MM.1S (cell line): Measurements from ENCODE around the gene RGS12.

Experiments used
- DNase-seq: peaks from one replicate; pipeline ENCODE4 v3.0.0-alpha.2; 2015
- H2AFZ ChIP-seq: fragments of 300-600 bp; sonication (generic); 2 replicates; pipeline ENCODE4 v1.6.0; 2016; ENCODE audit warnings: antibody characterized with exemption, low read length
- H3F3A ChIP-seq: fragments of 300-600 bp; sonication (generic); 2 replicates; pipeline ENCODE4 v1.6.1; 2016; ENCODE audit warnings: mild to moderate bottlenecking, antibody characterized with exemption, low read length, moderate library complexity, mixed read lengths; ENCODE audit not compliant: insufficient read depth
- H3K27ac ChIP-seq: fragments of 300-600 bp; sonication (generic); 2 replicates; pipeline ENCODE4 v1.5.1; 2016; ENCODE audit warnings: mild to moderate bottlenecking, low read length
- H3K27me3 ChIP-seq: fragments of 300-600 bp; sonication (generic); replicated peaks from 2 replicates; pipeline ENCODE4 v1.6.0; 2016; ENCODE audit warnings: low read length; ENCODE audit not compliant: insufficient read depth
- H3K36me3 ChIP-seq: fragments of 300-600 bp; sonication (generic); replicated peaks from 2 replicates; pipeline ENCODE4 v1.6.1; 2016; ENCODE audit warnings: mild to moderate bottlenecking, low read length, mixed read lengths; ENCODE audit not compliant: insufficient read depth
- H3K4me1 ChIP-seq: fragments of 300-600 bp; sonication (generic); 2 replicates; pipeline ENCODE4 v1.6.1; 2016; ENCODE audit warnings: low read length, mixed read lengths
- H3K4me2 ChIP-seq: fragments of 300-600 bp; sonication (generic); 2 replicates; pipeline ENCODE4 v1.6.0; 2016; ENCODE audit warnings: low read depth, low read length
- H3K4me3 ChIP-seq: fragments of 300-600 bp; sonication (generic); 2 replicates; pipeline ENCODE4 v1.5.1; 2016; ENCODE audit warnings: low read length, mixed read lengths
- H3K79me2 ChIP-seq: fragments of 300-600 bp; sonication (generic); 2 replicates; pipeline ENCODE4 v1.6.1; 2016; ENCODE audit warnings: mixed run types, low read length, mixed read lengths
- H3K9ac ChIP-seq: fragments of 300-600 bp; sonication (generic); 2 replicates; pipeline ENCODE4 v1.6.1; 2016; ENCODE audit warnings: low read length, mixed read lengths
- H3K9me2 ChIP-seq: fragments of 300-600 bp; sonication (generic); replicated peaks from 2 replicates; pipeline ENCODE4 v1.6.1; 2016; ENCODE audit warnings: mild to moderate bottlenecking, low read length, mixed read lengths; ENCODE audit not compliant: insufficient read depth
- H3K9me3 ChIP-seq: fragments of 300-600 bp; sonication (generic); replicated peaks from 2 replicates; pipeline ENCODE4 v1.6.1; 2016; ENCODE audit warnings: mild to moderate bottlenecking, low read length, mixed read lengths; ENCODE audit not compliant: insufficient read depth
- H4K20me1 ChIP-seq: fragments of 300-600 bp; sonication (generic); 2 replicates; pipeline ENCODE4 v1.6.1; 2016; ENCODE audit warnings: mild to moderate bottlenecking, low read length, moderate library complexity, mixed read lengths; ENCODE audit not compliant: insufficient read depth
- CTCF ChIP-seq: fragments of 300-600 bp; sonication (generic); IDR thresholded peaks from 2 replicates; pipeline ENCODE4 v1.5.1; 2016; ENCODE audit warnings: antibody characterized with exemption, low read length, mixed read lengths
- EZH2 ChIP-seq: fragments of 300-600 bp; sonication (generic); optimal IDR thresholded peaks from 2 replicates; pipeline ENCODE3; 2017; ENCODE audit warnings: low read depth, mild to moderate bottlenecking, antibody characterized with exemption, low read length, mixed read lengths
- EZH2phosphoT487 ChIP-seq: fragments of 300-600 bp; sonication (generic); IDR thresholded peaks from 2 replicates; pipeline ENCODE4 v1.6.1; 2018; ENCODE audit warnings: antibody characterized with exemption, low read length

The RGS12 gene

GRCh38 chr4:3329887-3330286, 37.1 kb downstream of the RGS12 start:
- no peaks in the 10 kb centered on the region for H3K9me2 ChIP-seq
- no peaks in the 10 kb centered on the region for H3K27me3 ChIP-seq
- TF ChIP-seq EZH2phosphoT487: no peak
- TF ChIP-seq EZH2: no peak
- no peak for TF ChIP-seq CTCF
- no peaks in the 10 kb centered on the region for H3K4me1 ChIP-seq
- no peaks in the 10 kb centered on the region for H3K79me2 ChIP-seq
- DNase-seq: no peak
- H3K4me3 ChIP-seq: no peak overlapping the region
- no peaks in the 10 kb centered on the region for H3K9me3 ChIP-seq
- no peaks in the 10 kb centered on the region for H3K36me3 ChIP-seq
- H2AFZ ChIP-seq: no peak overlapping the region
- no peaks in the 10 kb centered on the region for H4K20me1 ChIP-seq
- no peak overlapping the region for H3K4me2 ChIP-seq
- H3K27ac ChIP-seq: no peak overlapping the region
- no peaks in the 10 kb centered on the region for H3F3A ChIP-seq
- H3K9ac ChIP-seq: no peak overlapping the region

DNA sequence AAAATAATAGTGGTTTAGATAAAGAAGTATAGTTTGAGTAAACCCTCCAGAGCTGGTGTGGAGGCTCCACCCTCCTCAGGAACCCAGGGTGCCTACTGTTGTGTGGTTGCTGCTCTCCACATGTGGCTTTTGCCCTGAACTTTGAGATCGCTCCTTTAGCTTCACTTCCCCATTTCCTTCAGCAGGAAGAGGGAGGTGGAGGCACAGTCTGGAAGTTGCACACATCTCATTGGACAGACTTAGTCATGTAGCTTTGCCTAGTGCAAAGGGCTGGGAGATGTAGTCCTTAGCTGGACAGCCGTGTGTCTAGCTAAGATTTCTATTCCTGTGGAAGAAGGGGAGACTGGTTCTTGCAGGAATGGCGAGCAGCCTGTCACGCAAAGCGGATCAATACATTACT, 37.9 kb downstream of the RGS12 start:
- Histone ChIP-seq H3K4me3 (no peak overlapping the region), H3K9me3 (no peaks in the 10 kb centered on the region), H3K27me3 (no peaks in the 10 kb centered on the region), H3K4me1 (no peaks in the 10 kb centered on the region), H3F3A (no peaks in the 10 kb centered on the region), H3K79me2 (no peaks in the 10 kb centered on the region), H2AFZ (no peak overlapping the region), H3K9me2 (no peaks in the 10 kb centered on the region), H3K9ac (no peak overlapping the region), H3K27ac (no peak overlapping the region), H4K20me1 (no peaks in the 10 kb centered on the region), H3K4me2 (no peak overlapping the region), H3K36me3 (no peaks in the 10 kb centered on the region)
- TF ChIP-seq EZH2phosphoT487 (no peak), EZH2 (no peak), CTCF (no peak)
- DNase-seq: no peak

GRCh38 chr4:3331511-3332394, 38.9 kb downstream of the RGS12 start:
- no peak for TF ChIP-seq CTCF
- no peak for TF ChIP-seq EZH2phosphoT487
- TF ChIP-seq EZH2: no peak
- no peaks in the 10 kb centered on the region for H3K79me2 ChIP-seq
- no peaks in the 10 kb centered on the region for H3K9me3 ChIP-seq
- H4K20me1 ChIP-seq: no peaks in the 10 kb centered on the region
- H3K4me2 ChIP-seq: no peak overlapping the region
- no peaks in the 10 kb centered on the region for H3K9me2 ChIP-seq
- no peaks in the 10 kb centered on the region for H3F3A ChIP-seq
- no peak overlapping the region for H3K4me3 ChIP-seq
- no peak overlapping the region for H3K27ac ChIP-seq
- H3K36me3 ChIP-seq: no peaks in the 10 kb centered on the region
- no peak overlapping the region for H3K9ac ChIP-seq
- no peaks in the 10 kb centered on the region for H3K4me1 ChIP-seq
- H3K27me3 ChIP-seq: no peaks in the 10 kb centered on the region
- no peak overlapping the region for H2AFZ ChIP-seq
- no peak for DNase-seq
